WI38 (cell line): ENCODE data around the gene GPC1.

ENCODE experiments used
- H3K4me3 ChIP-seq: 2 replicates; pipeline ENCODE4 v1.5.1; 2011; ENCODE audit warnings: low read depth, mild to moderate bottlenecking, control low read depth, low read length
- CTCF ChIP-seq: IDR thresholded peaks from 2 replicates; pipeline ENCODE4 v1.5.1; 2012; ENCODE audit warnings: low read depth, mild to moderate bottlenecking, control low read depth, low read length

Gene GPC1

GRCh38 chr2:240440251-240440650 lies 4.8 kb downstream of the GPC1 start:
- no peak for TF ChIP-seq CTCF
- no peak overlapping the region for H3K4me3 ChIP-seq

DNA sequence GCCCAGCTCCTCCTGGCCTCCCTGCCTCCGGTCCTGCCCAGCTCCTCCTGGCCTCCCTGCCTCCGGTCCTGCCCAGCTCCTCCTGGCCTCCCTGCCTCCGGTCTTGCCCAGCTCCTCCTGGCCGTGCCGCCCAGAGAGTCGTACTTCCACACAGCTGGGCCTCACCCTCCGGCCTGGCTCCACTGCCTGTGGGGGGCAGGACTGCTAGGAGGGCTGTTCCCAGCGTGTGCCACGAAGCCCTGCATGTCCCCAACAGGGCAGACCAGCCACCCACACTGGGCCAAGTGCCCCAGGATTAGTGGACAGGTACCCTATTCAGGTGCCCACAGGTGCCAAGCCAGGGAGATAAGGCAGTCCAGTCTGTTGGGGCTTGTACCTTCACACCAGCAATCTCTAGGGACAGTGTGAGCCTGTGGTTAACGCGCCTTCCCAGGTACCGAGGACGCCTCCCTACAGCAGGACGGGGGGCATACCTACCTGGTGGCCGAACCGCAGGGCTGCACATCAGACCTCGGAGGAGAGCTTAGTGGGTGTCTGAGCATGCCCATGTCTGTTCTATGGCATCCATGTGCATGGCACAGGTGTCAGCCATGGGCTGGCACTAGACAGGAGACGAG lies 5.3 kb downstream of the GPC1 start:
- H3K4me3 ChIP-seq, result no peak overlapping the region
- TF ChIP-seq CTCF, result no peak

- no peak overlapping the region for H3K4me3 ChIP-seq
- no peak for TF ChIP-seq CTCF
These were observed 6.0 kb downstream of the GPC1 start for GRCh38 chr2:240441326-240441992.

GRCh38 chr2:240441993-240442411 lies 6.5 kb downstream of the GPC1 start:
- TF ChIP-seq CTCF, result no peak
- no peak overlapping the region for H3K4me3 ChIP-seq

GRCh38 chr2:240442891-240443715 lies 7.6 kb downstream of the GPC1 start:
- H3K4me3 ChIP-seq, result no peak overlapping the region
- TF ChIP-seq CTCF, result no peak

DNA sequence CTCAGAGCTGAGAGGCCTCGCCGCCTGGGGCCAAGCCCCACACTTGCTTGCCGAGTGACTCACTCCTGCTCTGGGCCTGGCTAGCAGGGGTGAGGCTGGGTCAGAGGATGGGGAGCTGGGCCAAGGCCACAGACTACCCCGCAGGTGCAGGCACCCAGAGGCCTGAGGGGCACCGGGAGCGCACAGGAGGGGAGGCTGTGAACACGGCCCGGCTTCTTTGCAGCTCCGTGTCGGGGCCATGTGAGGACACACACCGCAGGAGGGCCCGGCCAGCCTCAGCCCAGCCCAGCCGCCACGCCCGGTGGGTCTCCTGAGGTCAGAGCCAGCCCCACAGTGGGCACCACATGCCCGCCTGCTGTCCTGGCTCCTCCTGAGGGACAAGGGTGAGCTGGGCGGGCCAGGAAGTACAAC lies 8.4 kb downstream of the GPC1 start:
- no peak for TF ChIP-seq CTCF
- H3K4me3 ChIP-seq, result no peak overlapping the region

GRCh38 chr2:240444464-240444863 lies 9.0 kb downstream of the GPC1 start:
- no peak overlapping the region for H3K4me3 ChIP-seq

More at GRCh38 chr2:240444464-240444863, 9.0 kb downstream of the GPC1 start:
- TF ChIP-seq CTCF, result no peak
